GM19397 (cell line): ENCODE results near the gene RNF135.
A peak's percentile ranks its signal among the peaks of the same experiment; 100 is the strongest.
"Not testable (repeated sequence)": the region's sequence is repeated elsewhere in the genome, so short reads cannot be mapped to it uniquely, and the experiment has no call there.

ENCODE experiments used
- ATAC-seq: cut with Tn5 transposase; IDR thresholded peaks from one replicate; pipeline ENCODE4 v1.9.1; 2021; ENCODE audit warnings: mild to moderate bottlenecking, moderate library complexity; ENCODE audit not compliant: unreplicated experiment

The RNF135 gene

DNA sequence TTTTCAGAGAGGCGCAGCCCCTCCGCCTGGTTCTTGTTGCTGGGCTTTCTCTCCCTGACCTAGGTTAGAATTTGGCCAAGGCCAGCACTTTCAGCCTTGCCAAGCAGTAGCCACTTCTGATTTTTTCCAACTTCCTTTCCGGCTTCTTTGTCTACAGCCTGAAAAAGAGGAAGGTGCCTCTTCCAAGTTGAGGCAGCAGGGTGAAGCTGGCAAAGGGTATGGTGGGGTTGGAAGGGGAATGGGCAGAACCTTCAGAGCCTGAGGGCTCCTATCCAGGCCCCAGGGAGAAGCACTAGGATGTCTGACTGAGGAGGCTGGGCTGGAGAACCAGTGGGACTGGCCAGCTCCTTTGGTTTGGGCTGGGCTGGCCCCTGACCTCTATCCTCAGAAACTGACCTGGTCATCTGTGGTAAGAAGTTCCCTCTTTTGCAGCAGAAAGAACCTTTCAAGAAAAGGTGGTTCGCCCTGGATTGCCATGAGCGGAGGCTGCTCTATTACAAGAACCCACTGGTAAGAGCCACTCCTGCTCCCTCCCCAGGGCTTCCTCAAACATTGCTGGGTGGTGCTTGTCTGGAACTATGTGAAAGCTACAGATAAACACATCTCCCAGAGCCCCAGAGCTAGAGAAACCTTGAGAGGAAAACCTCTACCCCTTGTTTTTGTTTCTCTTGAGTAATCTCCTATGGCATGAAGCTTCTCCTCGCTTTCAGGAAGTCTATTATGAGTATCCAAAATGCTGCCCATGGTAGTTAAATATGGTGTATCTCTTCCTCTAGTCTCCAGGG lies 16.6 kb upstream of the RNF135 start:
- ATAC-seq, result no peak

DNA sequence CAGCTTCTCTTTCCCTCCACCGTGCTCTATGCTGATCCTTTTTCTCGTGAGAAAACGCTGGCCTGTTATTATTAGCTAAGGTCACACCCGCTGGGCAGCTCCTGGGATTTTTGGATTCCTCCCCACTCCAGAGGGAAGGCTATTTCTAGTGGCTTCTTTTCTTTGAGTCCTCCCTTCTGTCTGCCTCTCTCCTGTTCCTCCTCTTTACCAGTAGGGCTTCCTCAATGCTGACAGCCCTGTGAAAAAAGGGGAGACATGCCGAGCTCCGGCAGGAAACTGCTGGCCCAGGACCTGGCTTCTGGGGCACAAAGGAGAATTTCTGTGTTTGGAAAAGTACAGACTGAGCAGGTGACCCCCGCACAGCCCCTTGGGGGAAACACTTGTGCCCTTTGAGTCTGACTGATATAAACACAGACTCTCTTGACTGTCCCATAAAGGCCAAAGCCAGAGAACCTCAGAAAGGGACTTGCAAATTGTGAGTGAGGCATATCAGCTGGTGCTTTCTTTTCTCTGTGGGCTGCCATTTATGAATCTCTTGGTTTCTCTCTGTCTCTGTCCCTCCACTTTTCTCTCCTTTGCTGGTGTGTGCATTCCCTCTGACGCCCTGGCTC lies 14.0 kb upstream of the RNF135 start:
- ATAC-seq, result no peak

DNA sequence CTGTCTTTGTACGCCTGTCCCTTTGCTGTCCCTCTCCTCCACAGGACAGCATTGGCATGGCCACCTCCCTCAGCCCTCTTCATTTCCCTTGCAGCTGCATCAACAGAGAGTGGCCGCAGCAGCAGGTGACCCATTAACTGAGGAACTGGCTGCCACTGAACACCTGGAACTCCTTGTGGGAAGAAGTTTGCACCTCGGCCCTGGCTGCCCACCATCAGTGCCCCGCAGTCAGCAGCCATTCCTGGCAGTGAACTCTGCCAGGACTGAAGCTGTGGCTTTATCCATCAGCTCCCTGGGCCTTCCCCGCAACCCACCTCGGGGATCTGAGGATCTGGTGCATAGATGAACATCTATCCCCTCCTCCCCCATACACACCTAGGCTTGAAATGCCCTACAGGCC lies 13.1 kb upstream of the RNF135 start:
- no peak for ATAC-seq

DNA sequence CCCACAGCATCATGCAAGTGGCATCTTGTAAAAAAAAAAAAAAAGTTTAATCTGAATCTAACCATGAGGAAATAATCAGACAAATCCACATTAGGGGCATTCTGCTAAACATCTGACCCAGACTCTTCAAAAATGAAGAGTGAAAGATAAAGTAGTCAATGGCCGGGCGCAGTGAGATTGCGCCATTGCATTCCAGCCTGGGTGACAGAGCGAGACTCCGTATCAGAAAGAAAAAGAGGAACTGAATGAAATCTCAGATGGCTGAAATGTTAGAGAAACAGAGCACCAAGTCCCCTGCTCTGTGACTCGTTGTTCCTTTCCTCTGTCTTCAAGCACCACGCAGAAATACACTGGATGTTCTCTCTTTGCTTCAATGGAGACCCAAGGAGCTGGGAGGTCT lies 12.7 kb upstream of the RNF135 start:
- no peak for ATAC-seq

DNA sequence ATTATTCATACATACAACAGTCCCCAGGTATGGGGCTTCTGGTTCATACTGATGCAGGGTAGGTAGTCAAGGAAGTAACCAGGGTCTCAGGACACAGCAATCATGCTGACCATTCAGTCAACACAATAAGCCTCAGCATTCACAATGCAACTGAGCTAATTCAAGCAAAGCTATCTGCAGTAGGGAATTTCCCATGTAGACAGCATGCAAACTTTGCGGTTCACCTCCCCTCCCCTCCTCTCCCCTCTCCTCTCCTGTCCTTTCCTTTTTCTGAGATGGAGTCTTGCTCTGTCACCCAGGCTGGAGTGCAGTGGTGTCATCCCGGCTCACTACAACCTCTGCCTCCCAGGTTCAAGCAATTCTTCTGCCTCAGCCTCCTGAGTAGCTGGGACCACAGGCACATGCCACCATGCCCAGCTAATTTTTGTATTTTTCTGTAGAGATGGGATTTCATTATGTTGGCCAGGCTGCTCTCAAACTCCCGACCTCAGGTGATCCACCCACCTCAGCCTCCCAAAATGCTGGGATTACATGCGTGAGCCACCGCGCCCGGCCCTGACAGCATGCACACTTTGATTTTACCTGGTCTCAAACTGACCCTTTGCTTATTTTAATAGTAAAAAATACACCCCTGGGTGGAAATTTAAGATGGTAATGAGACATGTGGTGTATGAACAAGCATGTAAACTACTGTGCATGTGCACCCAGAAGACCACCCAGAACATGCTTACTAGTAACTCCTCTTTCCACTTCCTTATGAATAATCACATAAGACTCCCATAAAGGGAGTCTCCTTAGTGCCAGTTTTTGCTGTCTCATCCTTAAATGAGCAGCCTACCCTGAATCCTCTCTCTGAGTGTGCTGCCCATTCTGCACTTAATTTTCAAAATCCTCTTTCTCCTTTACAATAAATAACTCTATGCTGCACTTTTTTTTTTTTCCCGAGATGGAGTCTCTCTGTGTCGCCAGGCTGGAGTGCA lies 9.3 kb upstream of the RNF135 start:
- ATAC-seq, result peak; percentile 63

DNA sequence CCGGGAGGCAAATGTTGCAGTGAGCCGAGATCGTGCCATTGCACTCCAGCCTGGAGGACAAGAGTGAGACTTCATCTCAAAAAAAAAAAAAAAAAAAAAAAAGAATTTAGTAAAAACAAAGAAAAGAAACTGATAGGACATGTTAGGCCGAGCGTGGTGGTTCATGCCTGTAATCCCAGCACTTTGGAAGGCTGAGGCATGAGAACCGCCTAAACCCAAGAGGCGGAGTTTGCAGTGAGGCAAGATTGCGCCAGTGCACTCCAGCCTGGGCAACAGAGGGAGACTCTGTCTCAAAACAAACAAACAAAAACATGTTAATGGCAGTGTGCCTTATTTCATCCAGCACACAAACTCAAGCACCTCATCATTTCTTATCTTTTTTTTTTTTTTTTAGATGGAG lies 6.5 kb upstream of the RNF135 start:
- ATAC-seq, result not testable (repeated sequence)

DNA sequence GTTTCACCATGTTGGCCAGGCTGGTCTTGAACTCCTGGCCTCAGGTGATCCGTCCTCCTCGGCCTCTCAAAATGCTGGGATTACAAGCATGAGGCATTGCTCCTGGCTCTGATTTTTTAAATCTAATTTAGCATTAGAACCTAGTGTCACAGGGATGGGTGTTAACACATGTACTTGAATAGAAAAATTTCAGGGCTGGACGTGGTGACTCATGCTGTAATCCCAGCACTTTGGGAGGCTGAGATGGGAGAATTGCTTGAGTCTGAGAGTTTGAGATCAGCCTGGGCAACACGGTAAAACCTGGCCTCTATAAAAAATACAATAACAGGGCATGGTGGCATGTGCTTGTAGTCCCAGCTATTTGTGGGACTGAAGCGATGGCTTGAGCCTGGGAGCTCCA lies 6.0 kb upstream of the RNF135 start:
- no peak for ATAC-seq

DNA sequence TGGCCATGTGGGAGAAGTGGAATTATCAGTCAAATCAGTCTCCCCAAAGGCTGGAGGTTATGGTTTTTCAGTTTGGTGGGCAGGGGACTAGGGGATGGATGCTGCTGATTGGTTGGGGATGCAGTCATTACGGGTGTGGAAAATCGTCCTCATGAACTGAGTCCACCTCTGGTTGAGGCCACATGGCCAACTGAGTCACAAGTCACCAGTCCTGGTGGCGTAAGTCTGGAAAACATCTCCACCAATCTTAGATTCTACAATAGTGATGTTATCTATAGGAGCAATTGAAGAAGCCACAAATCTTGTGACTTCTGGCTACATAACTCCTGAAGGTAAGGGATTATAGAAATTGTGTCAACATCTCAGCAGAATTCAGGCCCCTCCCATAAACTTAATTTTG lies 5.2 kb upstream of the RNF135 start:
- ATAC-seq, result no peak

DNA sequence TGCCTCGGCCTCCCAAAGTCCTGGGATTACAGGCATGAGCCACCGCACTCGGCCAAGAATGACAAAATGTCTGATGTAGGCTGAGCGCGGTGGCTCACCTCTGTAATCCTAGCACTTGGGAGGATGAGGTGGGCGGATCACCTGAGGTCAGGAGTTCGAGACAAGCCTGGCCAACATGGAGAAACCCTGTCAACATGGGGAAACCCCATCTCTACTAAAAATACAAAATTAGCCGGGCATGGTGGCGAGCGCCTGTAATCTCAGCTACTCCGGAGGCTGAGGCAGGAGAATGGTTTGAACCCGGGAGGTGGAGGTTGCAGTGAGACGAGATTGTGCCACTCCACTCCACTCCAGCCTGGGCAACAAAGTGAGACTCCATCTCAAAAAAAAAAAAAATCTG lies 2.9 kb upstream of the RNF135 start:
- ATAC-seq, result not testable (repeated sequence)

DNA sequence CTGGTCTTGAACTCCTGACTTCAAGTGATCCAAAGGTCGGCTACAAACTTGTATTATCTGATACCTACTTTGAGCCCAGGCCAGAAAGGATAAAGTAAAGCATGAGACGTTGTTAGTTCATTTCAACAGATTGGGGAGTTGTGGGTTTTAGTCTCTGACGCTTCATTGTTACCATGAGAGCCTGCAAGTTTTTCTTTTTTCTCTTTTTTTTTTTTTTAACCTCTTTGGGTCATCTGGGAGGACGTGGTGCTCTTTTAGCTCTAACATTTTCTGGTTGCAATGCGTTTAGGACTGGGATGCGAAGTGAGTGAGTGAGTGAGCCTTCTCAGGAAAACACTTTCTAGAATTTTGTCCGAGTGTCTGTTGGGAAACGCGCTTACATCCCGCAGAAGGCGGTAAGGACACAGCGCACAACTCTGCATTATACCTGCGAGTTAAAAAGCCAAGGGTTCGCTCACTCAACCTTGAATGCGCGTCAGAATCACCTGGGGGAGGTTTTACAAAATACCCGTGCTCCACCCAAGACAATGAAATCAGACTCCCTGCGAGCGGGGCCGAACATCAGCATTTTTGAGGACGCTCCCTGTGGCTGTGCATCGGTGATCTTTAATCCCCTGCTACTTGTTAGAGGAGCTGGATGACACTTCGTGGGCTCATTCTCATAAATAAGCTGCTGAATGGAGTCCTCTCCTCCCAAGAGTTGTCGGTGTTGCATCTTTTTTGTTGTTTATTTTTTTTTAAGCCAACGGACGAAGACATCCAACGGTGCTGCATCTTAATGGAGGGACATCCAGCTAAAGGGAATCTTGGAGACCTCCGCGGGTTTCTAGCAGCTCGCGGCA lies 629 bp upstream of the RNF135 start:
- peak; percentile 25 for ATAC-seq

DNA sequence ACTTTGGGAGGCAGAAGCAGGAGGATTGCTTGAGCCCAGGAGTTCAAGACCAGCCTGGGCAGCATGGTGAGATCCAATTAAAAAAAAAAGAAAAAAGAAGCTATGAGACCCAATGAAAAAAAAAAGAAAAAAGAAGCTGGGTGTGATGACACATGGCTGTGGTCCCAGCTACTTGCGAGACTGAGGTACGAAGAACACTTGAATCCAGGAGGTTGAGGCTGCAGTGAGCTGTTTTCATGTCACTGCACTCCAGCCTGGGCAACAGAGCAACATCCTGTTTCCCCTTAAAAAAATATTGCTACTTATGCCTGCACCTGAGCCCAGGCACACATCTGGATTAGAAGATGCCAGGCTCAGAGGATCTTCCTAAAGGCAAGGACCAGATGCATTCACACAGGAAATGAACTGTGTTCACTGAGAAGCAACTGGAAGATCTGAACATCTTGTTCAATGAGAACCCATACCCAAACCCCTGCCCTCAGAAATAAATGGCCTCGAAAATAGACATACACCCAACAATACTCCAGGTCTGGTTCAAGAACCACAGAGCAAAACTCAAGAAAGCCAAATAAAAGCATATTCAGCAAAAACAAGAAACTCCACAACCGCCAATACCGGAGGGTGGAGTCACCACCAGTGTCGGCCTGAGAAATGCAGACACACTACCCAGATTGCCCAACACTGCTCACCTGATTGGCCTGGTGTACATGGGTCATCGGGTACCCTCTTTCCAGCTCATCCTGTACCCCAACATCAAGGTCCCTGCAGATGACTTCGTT lies 4.4 kb downstream of the RNF135 start:
- ATAC-seq, result no peak

DNA sequence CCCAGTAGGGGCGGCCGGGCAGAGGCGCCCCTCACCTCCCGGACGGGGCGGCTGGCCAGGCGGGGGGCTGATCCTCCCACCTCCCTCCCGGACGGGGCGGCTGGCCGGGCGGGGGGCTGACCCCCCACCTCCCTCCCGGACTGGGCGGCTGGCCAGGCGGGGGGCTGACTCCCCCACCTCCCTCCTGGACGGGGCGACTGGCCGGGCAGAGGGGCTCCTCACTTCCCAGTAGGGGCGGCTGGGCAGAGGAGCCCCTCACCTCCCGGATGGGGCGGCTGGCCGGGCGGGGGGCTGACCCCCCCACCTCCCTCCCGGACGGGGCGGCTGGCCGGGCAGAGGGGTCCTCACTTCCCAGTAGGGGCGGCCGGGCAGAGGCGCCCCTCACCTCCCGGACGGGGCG lies 9.1 kb downstream of the RNF135 start:
- ATAC-seq, result not testable (repeated sequence)

DNA sequence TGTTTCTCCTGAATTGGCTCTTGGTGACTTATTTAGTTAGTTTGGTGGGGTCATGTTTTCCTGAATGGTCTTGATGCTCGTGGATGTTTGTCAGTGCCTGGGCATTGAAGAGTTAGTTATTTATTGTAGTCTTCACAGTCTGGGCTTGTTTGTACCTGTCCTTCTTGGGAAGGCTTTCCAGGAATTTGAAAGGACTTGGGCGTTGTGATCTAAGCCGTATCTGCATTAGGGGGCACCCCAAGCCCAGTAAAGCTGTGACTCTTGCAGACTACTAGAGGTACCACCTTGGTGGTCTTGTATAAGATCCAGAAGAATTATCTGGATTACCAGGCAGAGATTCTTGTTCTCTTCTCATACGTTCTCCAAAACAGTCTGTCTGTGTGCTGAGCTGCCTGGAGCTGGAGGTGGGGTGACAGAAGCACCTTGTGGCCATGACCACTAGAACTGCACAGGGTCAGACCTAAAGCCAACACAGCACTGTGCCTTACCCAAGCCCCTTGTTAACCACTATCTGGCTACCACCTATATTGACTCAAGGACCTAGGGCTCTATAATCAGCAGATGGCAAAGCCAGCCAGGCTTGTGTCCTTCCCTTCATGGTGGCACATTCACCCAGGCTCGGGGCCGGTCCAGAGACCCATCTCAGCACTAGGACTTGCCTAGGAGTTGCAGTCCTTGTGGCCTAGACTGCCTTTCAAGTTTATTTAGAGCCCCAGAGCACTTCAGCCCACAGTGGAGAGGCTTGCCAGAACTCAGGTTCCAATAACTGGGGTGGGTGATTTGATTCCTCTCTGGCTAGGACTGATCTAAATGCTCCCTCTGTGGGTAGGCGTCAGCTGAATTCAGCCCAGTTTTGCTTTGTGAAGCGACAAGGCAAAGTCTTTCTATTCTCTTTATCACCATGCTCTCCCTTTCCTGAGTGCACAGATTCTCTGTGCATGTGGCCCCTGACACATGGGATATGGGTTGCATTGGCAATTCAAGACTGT lies 11.0 kb downstream of the RNF135 start:
- no peak for ATAC-seq

DNA sequence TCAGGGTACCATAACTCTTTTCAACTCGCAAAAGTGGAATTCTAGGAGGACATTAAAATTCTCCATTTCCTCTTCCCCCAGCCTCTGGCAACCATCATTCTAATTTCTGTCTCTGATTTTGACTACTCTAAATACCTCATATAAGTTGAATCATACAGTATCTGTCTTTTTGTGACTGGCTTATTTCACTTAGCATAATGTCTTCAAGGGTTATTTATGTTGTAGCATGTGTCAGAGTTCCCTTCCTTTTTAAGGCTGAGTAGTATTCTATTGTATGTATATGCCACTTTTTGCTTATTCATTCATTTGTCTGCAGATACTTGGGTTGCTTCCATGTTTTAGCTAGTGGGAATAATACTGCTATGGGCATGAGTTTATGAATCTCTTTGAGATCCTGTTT lies 12.0 kb downstream of the RNF135 start:
- ATAC-seq, result no peak

DNA sequence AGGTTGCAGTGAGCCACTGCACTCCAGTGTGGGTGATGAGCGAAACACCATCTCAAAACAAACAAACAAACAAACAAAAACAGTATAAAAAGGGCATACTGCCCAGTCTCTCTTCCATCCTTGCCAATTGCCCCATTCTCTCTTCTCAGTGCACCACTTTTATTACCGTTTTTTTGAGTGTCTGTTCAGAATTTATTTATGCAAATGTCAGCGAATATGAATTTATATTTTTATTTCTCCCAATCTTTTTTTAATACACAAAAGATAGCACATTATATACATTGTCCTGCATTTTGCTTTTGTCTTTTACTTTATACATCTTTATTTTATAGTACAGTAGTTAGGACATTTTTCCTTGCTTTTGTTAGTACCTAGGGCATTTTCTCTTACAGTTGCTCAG lies 19.6 kb downstream of the RNF135 start:
- no peak for ATAC-seq

DNA sequence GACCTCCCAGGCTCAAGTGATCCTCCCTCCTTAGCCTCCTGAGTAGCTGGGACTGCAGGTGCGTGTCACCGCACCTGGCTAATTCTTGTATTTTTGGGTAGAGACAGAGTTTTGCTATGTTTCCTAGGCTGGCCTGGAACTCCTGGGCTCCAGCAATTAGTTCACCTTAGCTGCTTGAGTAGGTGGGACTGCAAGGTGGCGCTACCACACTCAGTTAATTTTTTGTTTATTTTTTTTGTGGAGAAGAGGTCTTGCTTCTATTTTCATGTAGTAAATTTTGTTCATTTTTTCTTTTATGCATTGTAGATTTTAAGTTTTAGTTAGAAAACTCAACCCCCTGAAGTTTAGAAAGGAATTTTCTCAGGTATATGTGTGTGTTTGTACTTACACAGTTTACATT lies 21.7 kb downstream of the RNF135 start:
- no peak for ATAC-seq

DNA sequence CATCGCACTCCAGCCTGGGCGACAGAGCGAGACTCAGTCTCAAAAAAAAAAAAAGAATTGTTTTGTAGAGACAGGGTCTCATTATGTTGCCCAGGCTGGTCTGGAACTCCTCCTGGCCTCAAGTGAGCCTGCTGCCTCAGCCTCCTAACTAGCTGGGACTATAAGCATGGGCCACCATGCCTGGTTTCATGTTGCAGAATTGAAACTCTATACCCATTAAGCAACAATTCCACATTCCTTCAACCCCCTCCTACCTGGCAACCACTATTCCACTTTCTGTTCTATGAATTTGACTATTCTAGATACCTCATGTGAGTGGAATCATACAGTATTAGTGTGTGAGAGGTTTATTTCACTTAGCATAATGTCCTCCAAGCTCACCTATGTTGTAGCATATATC lies 24.5 kb downstream of the RNF135 start:
- no peak for ATAC-seq

DNA sequence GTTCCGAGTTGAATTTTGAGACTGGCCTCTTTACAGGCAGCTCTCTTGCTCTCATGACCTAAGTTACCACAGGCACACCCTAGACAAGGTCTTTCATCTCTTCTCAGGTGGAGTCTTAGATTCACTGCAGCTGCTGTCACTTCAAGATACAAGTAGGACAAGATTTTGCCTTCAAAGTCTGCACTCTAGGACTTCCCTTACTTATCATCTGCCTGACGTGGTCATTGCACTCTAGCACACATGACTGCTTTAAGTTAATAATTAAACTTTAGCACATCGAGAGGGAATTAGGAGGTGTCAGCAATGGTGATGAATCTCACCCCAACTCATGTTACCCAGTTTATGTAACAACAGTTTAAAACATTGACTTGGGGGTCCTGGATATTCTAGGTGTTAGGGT lies 25.6 kb downstream of the RNF135 start:
- no peak for ATAC-seq

DNA sequence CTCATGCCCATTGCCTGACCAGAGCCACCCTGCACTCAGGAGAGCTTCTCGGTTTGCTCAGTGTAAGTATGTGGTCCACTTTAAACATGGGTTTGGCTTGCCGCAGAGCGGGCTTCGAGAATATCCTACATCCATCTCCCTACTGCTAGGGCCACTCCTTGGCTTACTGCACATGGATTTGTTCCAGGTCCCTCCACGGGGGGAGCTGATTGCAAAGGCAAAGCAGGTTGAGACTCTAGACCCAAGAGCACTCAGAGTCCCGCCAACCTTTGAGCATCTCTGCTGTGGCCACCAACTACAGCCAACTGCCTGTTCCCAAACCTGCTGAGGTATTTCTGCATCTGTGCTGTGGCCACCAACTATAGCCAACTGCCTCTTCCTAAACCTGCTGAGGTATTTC lies 26.4 kb downstream of the RNF135 start:
- no peak for ATAC-seq
